Liver (tissue), 9 donors: Measurements from ENCODE around the gene SLC8A3. TPM values are rescaled to one million over a fixed set of nuclear protein-coding genes. Genes with fewer than 3 reads are reported as not detected.

ENCODE experiments used
- DNase-seq: peaks from one replicate; pipeline ENCODE4 v3.0.0-alpha.2; 2017; ENCODE audit warnings: low spot score
- H3K27ac ChIP-seq, 2 donors: one replicate each; pipeline ENCODE4 v1.7.0; 2013; ENCODE audit warnings: inconsistent platforms in 2 of 2, low read length in 2 of 2, control low read depth in 1 of 2, low read depth in 1 of 2, mild to moderate bottlenecking in 1 of 2
- H3K27me3 ChIP-seq, 4 donors: one replicate each; pipeline versions ENCODE4 v1.6.1 to v1.7.0; 2013; ENCODE audit warnings: low read length in 3 of 4, inconsistent platforms in 1 of 4, mild to moderate bottlenecking in 1 of 4, moderate library complexity in 1 of 4; ENCODE audit not compliant: control insufficient read depth in 4 of 4, insufficient read depth in 4 of 4
- H3K36me3 ChIP-seq, 4 donors: one replicate each; pipeline versions ENCODE4 v1.6.1 to v1.7.0; 2013; ENCODE audit warnings: low read length in 3 of 4, mild to moderate bottlenecking in 3 of 4, low read depth in 1 of 4, moderate library complexity in 1 of 4; ENCODE audit not compliant: control insufficient read depth in 4 of 4, insufficient read depth in 3 of 4
- H3K4me1 ChIP-seq, 4 donors: one replicate each; pipeline versions ENCODE4 v1.6.1 to v1.7.0; 2013; ENCODE audit warnings: low read length in 3 of 4, mild to moderate bottlenecking in 3 of 4, moderate library complexity in 1 of 4; ENCODE audit not compliant: control insufficient read depth in 4 of 4, insufficient read depth in 4 of 4
- H3K4me3 ChIP-seq, 3 donors: one replicate each; pipeline versions ENCODE4 v1.6.1 to v1.7.0; 2013; ENCODE audit warnings: low read length in 3 of 3, control low read depth in 1 of 3, low read depth in 1 of 3, mild to moderate bottlenecking in 1 of 3
- H3K9ac ChIP-seq, 2 donors: one replicate each; pipeline ENCODE4 v1.7.0; 2013; ENCODE audit warnings: low read length in 2 of 2, mild to moderate bottlenecking in 2 of 2, moderate library complexity in 2 of 2, control low read depth in 1 of 2, low read depth in 1 of 2
- H3K9me3 ChIP-seq, 4 donors: one replicate each; pipeline versions ENCODE4 v1.6.1 to v1.7.0; 2013; ENCODE audit warnings: low read length in 3 of 4; ENCODE audit not compliant: control insufficient read depth in 4 of 4
- CTCF ChIP-seq: fragments of 150-350 bp; IDR thresholded peaks from 2 replicates; pipeline ENCODE4 v1.5.1; 2017; ENCODE audit warnings: improper control_type of control experiment, low read depth, low read length; ENCODE audit not compliant: missing input control
- EGR1 ChIP-seq, 2 donors: IDR thresholded peaks; 2 replicates each; pipeline ENCODE4 v1.6.1; 2016 to 2018; ENCODE audit warnings: antibody characterized with exemption in 2 of 2, low read depth in 2 of 2
- FOXA1 ChIP-seq: IDR thresholded peaks from 2 replicates; pipeline ENCODE4 v1.6.1; 2016; ENCODE audit warnings: antibody characterized with exemption
- FOXA2 ChIP-seq: IDR thresholded peaks from 2 replicates; pipeline ENCODE4 v1.6.1; 2016; ENCODE audit warnings: antibody characterized with exemption
- GABPA ChIP-seq, 2 donors: IDR thresholded peaks in 1 of 2; conservative IDR thresholded peaks in 1 of 2; 2 replicates each; pipeline ENCODE4 v1.6.1; 2016; ENCODE audit warnings: antibody characterized with exemption in 2 of 2, mild to moderate bottlenecking in 1 of 2, moderate library complexity in 1 of 2
- HNF4A ChIP-seq, 2 donors: conservative IDR thresholded peaks; 2 replicates each; pipeline ENCODE4 v1.6.1; 2016; ENCODE audit warnings: antibody characterized with exemption in 2 of 2, mild to moderate bottlenecking in 2 of 2
- HNF4G ChIP-seq: IDR thresholded peaks from 2 replicates; pipeline ENCODE4 v1.6.1; 2016; ENCODE audit warnings: antibody characterized with exemption
- JUND ChIP-seq, 2 donors: IDR thresholded peaks; 2 replicates each; pipeline ENCODE4 v1.6.1; 2016; ENCODE audit warnings: antibody characterized with exemption in 2 of 2
- MAX ChIP-seq: IDR thresholded peaks from 2 replicates; pipeline ENCODE4 v1.6.1; 2016; ENCODE audit warnings: antibody characterized with exemption
- NR2F2 ChIP-seq: IDR thresholded peaks from 2 replicates; pipeline ENCODE4 v1.6.1; 2016; ENCODE audit warnings: antibody characterized with exemption
- RAD21 ChIP-seq, 2 donors: IDR thresholded peaks; 2 replicates each; pipeline ENCODE4 v1.6.1; 2016; ENCODE audit warnings: antibody characterized with exemption in 2 of 2, mild to moderate bottlenecking in 2 of 2
- RXRA ChIP-seq, 2 donors: IDR thresholded peaks; 2 replicates each; pipeline ENCODE4 v1.6.1; 2017 to 2018; ENCODE audit warnings: antibody characterized with exemption in 2 of 2, mild to moderate bottlenecking in 1 of 2
- YY1 ChIP-seq: IDR thresholded peaks from 2 replicates; pipeline ENCODE4 v1.6.1; 2016; ENCODE audit warnings: antibody characterized with exemption, mild to moderate bottlenecking
- WGBS: extraction: QIAGEN DNeasy Blood & Tissue Kit; methylation state at CpG from one replicate; pipeline ENCODE4 v1.1.7; 2013; 5-methylcytosine and 5-hydroxymethylcytosine counted together
- polyA plus RNA-seq, 2 donors: library from polyadenylated mRNA; stranded (reverse) in 1 of 2; unstranded in 1 of 2; fragments of 200-250 nt in 1 of 2; fragments of >200 nt in 1 of 2; fragmentation: Nextera tagmentation in 1 of 2; extraction: Ambion mirVana in 1 of 2; gene quantifications; one replicate each; pipeline versions ENCODE4 v1.2.1 to v1.2.3, GENCODE V29; 2013 to 2015
- total RNA-seq, 2 donors: library from RNA; depleted of rRNA; stranded (reverse); fragments of >200 nt; gene quantifications; one replicate each; pipeline ENCODE4 v1.2.3, GENCODE V29; 2014
- TF ChIP-seq, protein P1 (sequence below): IDR thresholded peaks from 2 replicates; pipeline ENCODE4 v1.6.1; 2016; ENCODE audit warnings: antibody characterized with exemption
- TF ChIP-seq, protein P2 (sequence below): IDR thresholded peaks from 2 replicates; pipeline ENCODE4 v1.6.1; 2016; ENCODE audit warnings: antibody characterized with exemption, mild to moderate bottlenecking
- donor health status: healthy.
- donor health status: healthy.
- donor health status: healthy.
- donor health status: healthy.
- donor health status: healthy.

Gene SLC8A3
- total and polyA plus RNA-seq, 4 donors = 0.05 to 0.56 (median 0.10) TPM; not detected in 1

DNA sequence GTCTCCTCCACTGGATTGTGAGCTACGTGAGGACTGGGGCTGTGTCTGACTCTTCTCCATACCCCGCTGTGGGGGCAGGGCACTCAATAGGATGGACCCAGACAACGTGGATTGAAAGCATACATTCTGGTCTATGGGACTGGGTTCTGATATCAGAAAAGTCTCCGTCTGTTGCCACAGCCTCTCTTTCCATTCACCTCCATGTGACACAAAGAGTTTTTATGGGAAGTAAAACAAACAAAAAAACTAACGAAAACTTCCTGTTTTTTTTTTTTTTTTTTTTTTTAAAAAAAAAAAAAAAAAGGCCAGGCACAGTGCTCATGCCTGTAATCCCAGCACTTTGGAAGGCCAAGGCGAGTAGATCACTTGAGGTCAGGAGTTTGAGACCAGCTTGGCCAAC lies 44.7 kb downstream of the SLC8A3 start:
- H3K36me3 ChIP-seq = no peaks in the 10 kb centered on the region
- no peak overlapping the region for H3K27ac ChIP-seq
- no peaks in the 10 kb centered on the region for H3K9me3 ChIP-seq
- H3K4me3 ChIP-seq = no peak overlapping the region
- no peak for TF ChIP-seq FOXA2
- no peak for TF ChIP-seq JUND (IDR thresholded peaks at IDR 0.05)
- DNase-seq = no peak
- WGBS = 65% methylated on average over 6 of the region's 6 CpGs
- H3K27me3 ChIP-seq = peaks cover 0 to 4% (median 0%) of the 10 kb centered on the region in 4 donors
- H3K9ac ChIP-seq = no peak overlapping the region
- H3K4me1 ChIP-seq = no peaks in the 10 kb centered on the region

DNA sequence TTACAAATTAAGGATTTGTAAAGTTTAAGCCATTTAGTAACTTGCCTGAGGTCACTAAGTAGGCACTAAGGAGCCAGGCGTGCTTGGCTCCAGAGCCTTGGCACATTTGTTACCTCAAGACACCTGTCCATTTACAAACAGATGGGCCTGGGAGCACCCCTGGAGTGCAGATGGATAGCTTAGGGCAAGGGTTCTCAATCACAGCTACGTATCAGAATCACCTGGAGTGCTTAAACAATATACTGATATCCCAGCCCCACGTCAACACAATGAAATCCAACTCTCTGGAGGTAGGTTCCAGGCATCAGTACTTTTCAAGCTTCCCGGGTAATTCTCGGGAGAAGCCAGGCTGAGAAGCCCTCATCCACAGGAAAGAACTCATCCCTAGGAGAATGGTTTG lies 45.4 kb downstream of the SLC8A3 start:
- H3K4me3 ChIP-seq = no peak overlapping the region
- H3K9me3 ChIP-seq = no peaks in the 10 kb centered on the region
- no peak for DNase-seq
- no peaks in the 10 kb centered on the region for H3K36me3 ChIP-seq
- H3K4me1 ChIP-seq = no peaks in the 10 kb centered on the region
- TF ChIP-seq, protein P1, sequence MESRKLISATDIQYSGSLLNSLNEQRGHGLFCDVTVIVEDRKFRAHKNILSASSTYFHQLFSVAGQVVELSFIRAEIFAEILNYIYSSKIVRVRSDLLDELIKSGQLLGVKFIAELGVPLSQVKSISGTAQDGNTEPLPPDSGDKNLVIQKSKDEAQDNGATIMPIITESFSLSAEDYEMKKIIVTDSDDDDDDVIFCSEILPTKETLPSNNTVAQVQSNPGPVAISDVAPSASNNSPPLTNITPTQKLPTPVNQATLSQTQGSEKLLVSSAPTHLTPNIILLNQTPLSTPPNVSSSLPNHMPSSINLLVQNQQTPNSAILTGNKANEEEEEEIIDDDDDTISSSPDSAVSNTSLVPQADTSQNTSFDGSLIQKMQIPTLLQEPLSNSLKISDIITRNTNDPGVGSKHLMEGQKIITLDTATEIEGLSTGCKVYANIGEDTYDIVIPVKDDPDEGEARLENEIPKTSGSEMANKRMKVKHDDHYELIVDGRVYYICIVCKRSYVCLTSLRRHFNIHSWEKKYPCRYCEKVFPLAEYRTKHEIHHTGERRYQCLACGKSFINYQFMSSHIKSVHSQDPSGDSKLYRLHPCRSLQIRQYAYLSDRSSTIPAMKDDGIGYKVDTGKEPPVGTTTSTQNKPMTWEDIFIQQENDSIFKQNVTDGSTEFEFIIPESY = no peak
- TF ChIP-seq HNF4A (conservative IDR thresholded peaks at IDR 0.05) (no peak), NR2F2 (no peak), FOXA2 (no peak), RXRA (IDR thresholded peaks at IDR 0.05) (no peak), RAD21 (IDR thresholded peaks at IDR 0.05) (no peak), CTCF (no peak), YY1 (no peak), GABPA (IDR thresholded peaks at IDR 0.05 in 1 of 2, conservative IDR thresholded peaks at IDR 0.05 in 1 of 2) (no peak), EGR1 (IDR thresholded peaks at IDR 0.05; ENCODE audit: low read depth in 2 of 2) (no peak), MAX (no peak), HNF4G (no peak), FOXA1 (no peak)
- TF ChIP-seq, protein P2, sequence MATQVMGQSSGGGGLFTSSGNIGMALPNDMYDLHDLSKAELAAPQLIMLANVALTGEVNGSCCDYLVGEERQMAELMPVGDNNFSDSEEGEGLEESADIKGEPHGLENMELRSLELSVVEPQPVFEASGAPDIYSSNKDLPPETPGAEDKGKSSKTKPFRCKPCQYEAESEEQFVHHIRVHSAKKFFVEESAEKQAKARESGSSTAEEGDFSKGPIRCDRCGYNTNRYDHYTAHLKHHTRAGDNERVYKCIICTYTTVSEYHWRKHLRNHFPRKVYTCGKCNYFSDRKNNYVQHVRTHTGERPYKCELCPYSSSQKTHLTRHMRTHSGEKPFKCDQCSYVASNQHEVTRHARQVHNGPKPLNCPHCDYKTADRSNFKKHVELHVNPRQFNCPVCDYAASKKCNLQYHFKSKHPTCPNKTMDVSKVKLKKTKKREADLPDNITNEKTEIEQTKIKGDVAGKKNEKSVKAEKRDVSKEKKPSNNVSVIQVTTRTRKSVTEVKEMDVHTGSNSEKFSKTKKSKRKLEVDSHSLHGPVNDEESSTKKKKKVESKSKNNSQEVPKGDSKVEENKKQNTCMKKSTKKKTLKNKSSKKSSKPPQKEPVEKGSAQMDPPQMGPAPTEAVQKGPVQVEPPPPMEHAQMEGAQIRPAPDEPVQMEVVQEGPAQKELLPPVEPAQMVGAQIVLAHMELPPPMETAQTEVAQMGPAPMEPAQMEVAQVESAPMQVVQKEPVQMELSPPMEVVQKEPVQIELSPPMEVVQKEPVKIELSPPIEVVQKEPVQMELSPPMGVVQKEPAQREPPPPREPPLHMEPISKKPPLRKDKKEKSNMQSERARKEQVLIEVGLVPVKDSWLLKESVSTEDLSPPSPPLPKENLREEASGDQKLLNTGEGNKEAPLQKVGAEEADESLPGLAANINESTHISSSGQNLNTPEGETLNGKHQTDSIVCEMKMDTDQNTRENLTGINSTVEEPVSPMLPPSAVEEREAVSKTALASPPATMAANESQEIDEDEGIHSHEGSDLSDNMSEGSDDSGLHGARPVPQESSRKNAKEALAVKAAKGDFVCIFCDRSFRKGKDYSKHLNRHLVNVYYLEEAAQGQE = no peak
- no peak overlapping the region for H3K9ac ChIP-seq
- H3K27ac ChIP-seq = no peak overlapping the region
- 76% methylated on average over 5 of the region's 5 CpGs for WGBS
- H3K27me3 ChIP-seq = peaks cover 0 to 4% (median 0%) of the 10 kb centered on the region in 4 donors
